Hepatocyte (in vitro differentiated cells): ENCODE results near the gene MICOS13. TPM values are rescaled to one million over a fixed set of nuclear protein-coding genes. Genes with fewer than 3 reads are reported as not detected.

Source experiments
- DNase-seq: peaks from one replicate; pipeline ENCODE4 v3.0.0-alpha.2; 2016; ENCODE audit warnings: low spot score
- H2AFZ ChIP-seq: fragments of 200-600 bp; sonication (generic); 2 replicates; pipeline ENCODE4 v1.6.0; 2016; ENCODE audit warnings: antibody characterized with exemption, mild to moderate bottlenecking
- H3K27ac ChIP-seq: fragments of 200-600 bp; sonication (generic); 2 replicates; pipeline ENCODE4 v1.5.1; 2016; ENCODE audit warnings: mild to moderate bottlenecking
- H3K27me3 ChIP-seq: fragments of 200-600 bp; sonication (generic); 2 replicates; pipeline ENCODE4 v1.6.1; 2016
- H3K36me3 ChIP-seq: fragments of 200-600 bp; sonication (generic); replicated peaks from 2 replicates; pipeline ENCODE4 v1.5.1; 2016; ENCODE audit warnings: low read depth; ENCODE audit not compliant: insufficient read depth
- H3K4me1 ChIP-seq: fragments of 200-600 bp; sonication (generic); 2 replicates; pipeline ENCODE4 v1.5.1; 2016; ENCODE audit warnings: mild to moderate bottlenecking, moderate library complexity; ENCODE audit not compliant: insufficient read depth
- H3K4me2 ChIP-seq: fragments of 200-600 bp; sonication (generic); 2 replicates; pipeline ENCODE4 v1.6.0; 2016
- H3K4me3 ChIP-seq: fragments of 200-600 bp; sonication (generic); 2 replicates; pipeline ENCODE4 v1.5.1; 2016; ENCODE audit warnings: mild to moderate bottlenecking
- H3K79me2 ChIP-seq: fragments of 200-600 bp; sonication (generic); 2 replicates; pipeline ENCODE4 v1.6.0; 2017; ENCODE audit warnings: mild to moderate bottlenecking
- H3K9me2 ChIP-seq: fragments of 200-600 bp; sonication (generic); replicated peaks from 2 replicates; pipeline ENCODE4 v1.6.0; 2017; ENCODE audit warnings: mild to moderate bottlenecking; ENCODE audit not compliant: insufficient read depth
- H3K9me3 ChIP-seq: fragments of 200-600 bp; sonication (generic); 2 replicates; pipeline ENCODE4 v1.5.1; 2016; ENCODE audit warnings: low read depth, mild to moderate bottlenecking
- H4K20me1 ChIP-seq: fragments of 200-600 bp; sonication (generic); 2 replicates; pipeline ENCODE4 v1.6.0; 2016; ENCODE audit warnings: mild to moderate bottlenecking; ENCODE audit not compliant: insufficient read depth, poor library complexity, severe bottlenecking
- EZH2 ChIP-seq: fragments of 200-600 bp; sonication (generic); IDR thresholded peaks from 2 replicates; pipeline ENCODE4 v1.6.1; 2016; ENCODE audit warnings: antibody characterized with exemption, mild to moderate bottlenecking, borderline replicate concordance
- EZH2phosphoT487 ChIP-seq: fragments of 200-600 bp; sonication (generic); IDR thresholded peaks from one replicate; pipeline ENCODE4 v1.6.1; 2018; ENCODE audit warnings: antibody characterized with exemption, mild to moderate bottlenecking, low read depth, moderate library complexity; ENCODE audit not compliant: unreplicated experiment, severe bottlenecking
- WGBS: methylation state at CpG from one replicate; pipeline ENCODE4 v1.1.6; 2016; ENCODE audit warnings: low lambda C conversion rate; ENCODE audit errors: missing lambda C conversion rate; 5-methylcytosine and 5-hydroxymethylcytosine counted together
- polyA plus RNA-seq: library from polyadenylated mRNA; unstranded; fragments of >200 nt; fragmentation: Nextera tagmentation; extraction: Ambion mirVana; gene quantifications from 2 replicates; pipeline ENCODE4 v1.2.1, GENCODE V29; 2016
- total RNA-seq: library from RNA; depleted of rRNA; stranded (reverse); fragments of >200 nt; gene quantifications from 2 replicates; pipeline ENCODE4 v1.2.3, GENCODE V29; 2014
- TF ChIP-seq, protein P1 (sequence below): fragments of 200-600 bp; sonication (generic); IDR thresholded peaks from 2 replicates; pipeline ENCODE4 v1.5.1; 2016; ENCODE audit warnings: antibody characterized with exemption, mild to moderate bottlenecking; ENCODE audit not compliant: poor library complexity

Gene MICOS13
- total and polyA plus RNA-seq, 2 experiments from 2014 or later, result 32.3 to 120 TPM

- TF ChIP-seq EZH2 (no peak), EZH2phosphoT487 (no peak)
- TF ChIP-seq, protein P1, sequence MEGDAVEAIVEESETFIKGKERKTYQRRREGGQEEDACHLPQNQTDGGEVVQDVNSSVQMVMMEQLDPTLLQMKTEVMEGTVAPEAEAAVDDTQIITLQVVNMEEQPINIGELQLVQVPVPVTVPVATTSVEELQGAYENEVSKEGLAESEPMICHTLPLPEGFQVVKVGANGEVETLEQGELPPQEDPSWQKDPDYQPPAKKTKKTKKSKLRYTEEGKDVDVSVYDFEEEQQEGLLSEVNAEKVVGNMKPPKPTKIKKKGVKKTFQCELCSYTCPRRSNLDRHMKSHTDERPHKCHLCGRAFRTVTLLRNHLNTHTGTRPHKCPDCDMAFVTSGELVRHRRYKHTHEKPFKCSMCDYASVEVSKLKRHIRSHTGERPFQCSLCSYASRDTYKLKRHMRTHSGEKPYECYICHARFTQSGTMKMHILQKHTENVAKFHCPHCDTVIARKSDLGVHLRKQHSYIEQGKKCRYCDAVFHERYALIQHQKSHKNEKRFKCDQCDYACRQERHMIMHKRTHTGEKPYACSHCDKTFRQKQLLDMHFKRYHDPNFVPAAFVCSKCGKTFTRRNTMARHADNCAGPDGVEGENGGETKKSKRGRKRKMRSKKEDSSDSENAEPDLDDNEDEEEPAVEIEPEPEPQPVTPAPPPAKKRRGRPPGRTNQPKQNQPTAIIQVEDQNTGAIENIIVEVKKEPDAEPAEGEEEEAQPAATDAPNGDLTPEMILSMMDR, result no peak
- 96% methylated on average over 37 of the region's 45 CpGs for WGBS
- Histone ChIP-seq H3K9me3 (no peaks in the 10 kb centered on the region), H3K27ac (no peak overlapping the region), H3K79me2 (peaks cover 57% of the 10 kb centered on the region), H2AFZ (no peak overlapping the region), H3K4me2 (no peak overlapping the region), H3K4me3 (no peak overlapping the region), H3K36me3 (no peaks in the 10 kb centered on the region), H3K4me1 (peaks cover 8% of the 10 kb centered on the region), H4K20me1 (peaks cover 63% of the 10 kb centered on the region), H3K27me3 (no peaks in the 10 kb centered on the region), H3K9me2 (no peaks in the 10 kb centered on the region)
- peak; percentile 5 for DNase-seq
Measured at GRCh38 chr19:5694167-5694955, 14.0 kb upstream of the MICOS13 start.

- H3K4me3 ChIP-seq, result no peak overlapping the region
- peak; percentile 10 for DNase-seq
- no peak for TF ChIP-seq EZH2phosphoT487
- H4K20me1 ChIP-seq, result peaks cover 63% of the 10 kb centered on the region
- H3K79me2 ChIP-seq, result peaks cover 57% of the 10 kb centered on the region
- no peak overlapping the region for H3K27ac ChIP-seq
- H3K9me2 ChIP-seq, result no peaks in the 10 kb centered on the region
- no peaks in the 10 kb centered on the region for H3K27me3 ChIP-seq
- no peaks in the 10 kb centered on the region for H3K36me3 ChIP-seq
- peaks cover 8% of the 10 kb centered on the region for H3K4me1 ChIP-seq
- no peak overlapping the region for H2AFZ ChIP-seq
- WGBS, result 92% methylated on average over 37 of the region's 39 CpGs
- H3K9me3 ChIP-seq, result no peaks in the 10 kb centered on the region
- no peak overlapping the region for H3K4me2 ChIP-seq
Measured at GRCh38 chr19:5693195-5694166, 13.2 kb upstream of the MICOS13 start.

GRCh38 chr19:5692723-5693194, 12.4 kb upstream of the MICOS13 start:
- TF ChIP-seq, protein P1, result no peak
- TF ChIP-seq EZH2 (no peak), EZH2phosphoT487 (no peak)
- H3K9me2 ChIP-seq, result no peaks in the 10 kb centered on the region
- no peak overlapping the region for H3K4me2 ChIP-seq
- H3K4me1 ChIP-seq, result peaks cover 8% of the 10 kb centered on the region
- peaks cover 63% of the 10 kb centered on the region for H4K20me1 ChIP-seq
- DNase-seq, result peak; percentile 4
- no peak overlapping the region for H2AFZ ChIP-seq
- H3K4me3 ChIP-seq, result no peak overlapping the region
- peaks cover 57% of the 10 kb centered on the region for H3K79me2 ChIP-seq
- H3K27me3 ChIP-seq, result no peaks in the 10 kb centered on the region
- H3K9me3 ChIP-seq, result no peaks in the 10 kb centered on the region
- H3K27ac ChIP-seq, result no peak overlapping the region
- no peaks in the 10 kb centered on the region for H3K36me3 ChIP-seq
- WGBS, result 87% methylated on average over 6 of the region's 7 CpGs
